Endothelial cell of umbilical vein (primary cell): Measurements from ENCODE around the gene MEOX2. TPM values are rescaled to one million over a fixed set of nuclear protein-coding genes. Genes with fewer than 3 reads are reported as not detected.

Source experiments
- BruUV-seq: library from RNA; stranded (reverse); fragments of 400-500 nt; replicated peaks from 2 replicates; lab custom pipeline; 2021; lab: Mats Ljungman, UMichigan
- CTCF ChIA-PET: fragments of 300-600, 350-600 bp; sonication (Branson Sonifier 250); formaldehyde crosslinking; loops from one replicate; lab custom pipeline; 2021; ENCODE audit warnings: antibody characterized with exemption, inconsistent platforms; lab: Charles Lee
- POLR2A ChIA-PET: fragments of 300-600, 350-600 bp; sonication (Branson Sonifier 250); formaldehyde crosslinking; loops from one replicate; lab custom pipeline; 2021; ENCODE audit warnings: antibody characterized with exemption, inconsistent platforms; lab: Charles Lee
- DNase-seq: peaks from one replicate; pipeline ENCODE4 v3.0.0-alpha.2; 2011; ENCODE audit warnings: low read depth, low spot score
- FAIRE-seq: peaks from 2 replicates; lab custom pipeline; 2011; peaks lifted over from hg19 to GRCh38; lab: Jason Lieb, UNC
- H2AFZ ChIP-seq: 2 replicates; pipeline ENCODE4 v1.6.0; 2012; ENCODE audit warnings: low read depth, low read length, control low read depth, inconsistent platforms
- H3K27ac ChIP-seq: 2 replicates; pipeline ENCODE4 v1.5.1; 2011; ENCODE audit warnings: low read depth, mild to moderate bottlenecking, control low read depth, low read length, moderate library complexity; ENCODE audit not compliant: insufficient read depth
- H3K27me3 ChIP-seq, 2 experiments: 2 replicates each; pipeline versions ENCODE4 v1.6.0 to v1.6.1; 2011; ENCODE audit warnings: low read length in 2 of 2, mixed read lengths in 1 of 2; ENCODE audit not compliant: control insufficient read depth in 2 of 2, insufficient read depth in 2 of 2
- H3K36me3 ChIP-seq, 2 experiments: 2 replicates in 1 of 2; 3 replicates in 1 of 2; pipeline ENCODE4 v1.5.1; 2011; ENCODE audit warnings: low read length in 2 of 2, mild to moderate bottlenecking in 1 of 2, moderate library complexity in 1 of 2; ENCODE audit not compliant: control insufficient read depth in 2 of 2, insufficient read depth in 2 of 2; ENCODE audit errors: extremely low read depth in 1 of 2
- H3K4me1 ChIP-seq: 3 replicates; pipeline ENCODE4 v1.5.1; 2011; ENCODE audit warnings: mild to moderate bottlenecking, low read length; ENCODE audit not compliant: control insufficient read depth, insufficient read depth; ENCODE audit errors: extremely low read depth
- H3K4me2 ChIP-seq: 2 replicates; pipeline ENCODE4 v1.6.1; 2011; ENCODE audit warnings: low read length, control low read depth, mixed read lengths; ENCODE audit not compliant: insufficient read depth
- H3K4me3 ChIP-seq, 3 experiments: fragments of 200-600 bp in 1 of 3; sonication (generic), shearing (Covaris generic) in 1 of 3; replicated peaks in 1 of 3; 2 replicates each; pipeline ENCODE4 v1.5.1; 2011 to 2016; ENCODE audit warnings: control low read depth in 3 of 3, low read length in 3 of 3, mild to moderate bottlenecking in 2 of 3, inconsistent platforms in 1 of 3, low read depth in 1 of 3, moderate library complexity in 1 of 3; ENCODE audit not compliant: insufficient read depth in 1 of 3
- H3K79me2 ChIP-seq: 2 replicates; pipeline ENCODE4 v1.6.0; 2012; ENCODE audit warnings: low read length, inconsistent platforms; ENCODE audit not compliant: control insufficient read depth, insufficient read depth
- H3K9ac ChIP-seq: replicated peaks from 2 replicates; pipeline ENCODE3; 2011; ENCODE audit warnings: low read length, control low read depth; ENCODE audit not compliant: insufficient read depth; ENCODE audit errors: extremely low read depth
- H3K9me1 ChIP-seq: replicated peaks from 3 replicates; pipeline ENCODE4 v1.6.0; 2011; ENCODE audit warnings: mild to moderate bottlenecking, low read length; ENCODE audit not compliant: control insufficient read depth, insufficient read depth; ENCODE audit errors: extremely low read depth
- H3K9me3 ChIP-seq: replicated peaks from 2 replicates; pipeline ENCODE4 v1.5.1; 2012; ENCODE audit warnings: low read length, inconsistent platforms; ENCODE audit not compliant: control insufficient read depth, insufficient read depth
- H4K20me1 ChIP-seq: replicated peaks from 2 replicates; pipeline ENCODE3; 2011; ENCODE audit warnings: mild to moderate bottlenecking, low read length; ENCODE audit not compliant: control insufficient read depth, insufficient read depth; ENCODE audit errors: extremely low read depth
- CTCF ChIP-seq, 2 donors: IDR thresholded peaks; 1 replicate in 1 of 2; 2 replicates in 1 of 2; pipeline ENCODE4 v1.5.1; 2011; ENCODE audit warnings: low read length in 2 of 2, mild to moderate bottlenecking in 2 of 2, moderate library complexity in 2 of 2, control low read depth in 1 of 2, inconsistent platforms in 1 of 2, low read depth in 1 of 2; ENCODE audit not compliant: insufficient read depth in 1 of 2; ENCODE audit errors: extremely low read depth in 1 of 2
- EZH2 ChIP-seq: IDR thresholded peaks from 2 replicates; pipeline ENCODE4 v1.6.1; 2012; ENCODE audit warnings: borderline replicate concordance, low read depth, mild to moderate bottlenecking, moderate library complexity, low read length, inconsistent platforms; ENCODE audit not compliant: severe bottlenecking
- FOS ChIP-seq: IDR thresholded peaks from 2 replicates; pipeline ENCODE4 v1.6.1; 2011; ENCODE audit warnings: mild to moderate bottlenecking, low read length, moderate library complexity, borderline replicate concordance; ENCODE audit not compliant: insufficient read depth
- GATA2 ChIP-seq: IDR thresholded peaks from 2 replicates; pipeline ENCODE4 v1.7.0; 2011; ENCODE audit warnings: low read depth, mild to moderate bottlenecking, moderate library complexity, mixed read lengths, low read length; ENCODE audit not compliant: insufficient read length, insufficient read depth
- JUN ChIP-seq: IDR thresholded peaks from 2 replicates; pipeline ENCODE4 v1.6.1; 2011; ENCODE audit warnings: borderline replicate concordance, low read depth; ENCODE audit not compliant: insufficient read length, insufficient read depth
- MAX ChIP-seq: IDR thresholded peaks from 2 replicates; pipeline ENCODE4 v1.6.1; 2011; ENCODE audit not compliant: insufficient read depth, insufficient read length
- MYC ChIP-seq: IDR thresholded peaks from one replicate; pipeline ENCODE4 v1.6.1; 2011; ENCODE audit warnings: mild to moderate bottlenecking, low read depth, low read length
- POLR2A ChIP-seq: IDR thresholded peaks from 2 replicates; pipeline ENCODE4 v1.6.1; 2012; ENCODE audit warnings: low read depth, mild to moderate bottlenecking, control low read depth, low read length
- POLR2AphosphoS5 ChIP-seq: IDR thresholded peaks from 2 replicates; pipeline ENCODE4 v1.6.1; 2012; ENCODE audit warnings: low read depth, mild to moderate bottlenecking, control low read depth, low read length, moderate library complexity; ENCODE audit not compliant: insufficient read depth
- dilution Hi-C: fragments of 300-500 bp; cut with MboI; formaldehyde crosslinking; loops from one replicate; pipeline ENCODE4 v1.15.0; 2019; ENCODE audit warnings: low sequenced_read_pairs; ENCODE audit not compliant: extremely low pct_ligation_motif_present
- intact Hi-C: fragments of 100-400 bp; cut with micrococcal nuclease; formaldehyde crosslinking; loops from one replicate; pipeline ENCODE4 v1.10.0; 2022
- polyA plus RNA-seq, 4 experiments: library from polyadenylated mRNA; depleted of rRNA in 3 of 4; stranded (reverse) in 3 of 4; unstranded in 1 of 4; fragments of >200 nt; gene quantifications; 2 replicates each; pipeline versions ENCODE4 v1.2.1 to v1.2.3, GENCODE V29; 2011 to 2012; ENCODE audit warnings: missing spikeins in 1 of 4
- total RNA-seq: library from RNA; stranded (reverse); gene quantifications from 2 replicates; pipeline ENCODE4 v1.2.3, GENCODE V29; 2021

Gene MEOX2
- total and polyA plus RNA-seq, 2 donors (not counting 3 experiments of a cell fraction or from before 2014, with no cell fraction given) = 11.6 to 45.1 TPM

DNA sequence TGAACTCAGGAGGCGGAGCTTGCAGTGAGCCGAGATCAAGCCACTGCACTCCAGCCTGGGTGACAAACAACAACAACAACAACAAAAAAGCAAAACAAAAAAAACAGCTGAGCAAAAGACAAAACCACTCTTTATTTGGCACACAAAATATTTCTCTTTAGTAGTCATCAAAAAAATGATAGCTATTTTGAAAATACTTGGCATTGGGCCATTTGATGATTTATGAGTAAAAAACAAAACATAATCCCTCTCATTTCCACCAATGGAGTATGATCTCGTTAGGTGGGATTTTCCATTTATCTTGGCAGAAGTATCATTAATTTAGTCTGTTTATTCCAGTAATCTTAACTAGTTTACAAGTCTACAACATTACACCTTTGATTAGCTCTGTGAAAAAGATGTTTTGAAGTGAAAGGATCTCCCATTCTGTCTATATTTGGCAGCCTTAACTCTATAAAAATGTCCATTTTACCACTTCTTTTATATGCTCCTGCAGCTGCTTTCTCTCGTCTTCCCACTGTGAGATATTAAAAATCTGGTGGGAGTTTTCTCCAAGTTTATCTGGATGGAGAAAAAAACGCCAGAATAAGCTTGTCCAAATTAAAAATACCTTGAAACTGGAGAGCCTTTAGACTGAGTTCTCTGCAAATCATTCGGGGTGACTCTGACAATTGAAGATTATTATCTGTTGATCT is 65.8 kb downstream of the MEOX2 start:
- intact Hi-C loops = no loop called here
- TF ChIP-seq EZH2 (no peak), POLR2AphosphoS5 (no peak)
- peak; percentile 24 for DNase-seq
- Histone ChIP-seq H3K4me1 (peaks cover 12% of the 10 kb centered on the region), H3K4me3 (no peak overlapping the region), H3K9ac (no peak overlapping the region), H4K20me1 (no peaks in the 10 kb centered on the region), H3K9me3 (no peaks in the 10 kb centered on the region), H3K27me3 (no peaks in the 10 kb centered on the region), H3K4me2 (no peak overlapping the region), H3K36me3 (peaks cover 0 to 2% of the 10 kb centered on the region in 2 experiments), H3K79me2 (no peaks in the 10 kb centered on the region), H2AFZ (no peak overlapping the region), H3K9me1 (no peaks in the 10 kb centered on the region), H3K27ac (no peak overlapping the region)
- no peak for FAIRE-seq
- POLR2A ChIA-PET = no interaction called here
- BruUV-seq = no TSS peak
- dilution Hi-C loops = no loop called here
- CTCF ChIA-PET = interaction anchor here (0.5 to 1.6 kb wide), 5 partner anchors 10 to 100 kb away, joined by 3 to 9 read pairs (median 3); no protein-coding TSS in a partner anchor

- no peak for DNase-seq
- Histone ChIP-seq H4K20me1 (no peaks in the 10 kb centered on the region), H3K79me2 (no peaks in the 10 kb centered on the region), H3K27ac (no peak overlapping the region), H3K9ac (no peak overlapping the region), H3K36me3 (no peaks in the 10 kb centered on the region), H3K4me3 (no peak overlapping the region), H3K9me3 (no peaks in the 10 kb centered on the region), H2AFZ (no peak overlapping the region), H3K9me1 (no peaks in the 10 kb centered on the region), H3K27me3 (no peaks in the 10 kb centered on the region), H3K4me1 (peaks cover 12% of the 10 kb centered on the region), H3K4me2 (no peak overlapping the region)
- TF ChIP-seq FOS (no peak), EZH2 (no peak), POLR2AphosphoS5 (no peak), JUN (no peak), GATA2 (no peak), MAX (no peak), POLR2A (no peak), MYC (no peak), CTCF (IDR thresholded peaks at IDR 0.05; ENCODE audit: extremely low read depth in 1 of 2, insufficient read depth in 1 of 2, low read depth in 1 of 2, low read length in 2 of 2) (no peak)
- FAIRE-seq = no peak
- dilution Hi-C loops (no loop called here), intact Hi-C loops (no loop called here)
- POLR2A ChIA-PET = no interaction called here
- no TSS peak for BruUV-seq
- CTCF ChIA-PET = no interaction called here
These were observed 68.2 kb downstream of the MEOX2 start for GRCh38 chr7:15618275-15618674.
